Hindlimb muscle (tissue), 1 donor: Measurements from ENCODE around the gene POLE4. TPM values are rescaled to one million over a fixed set of nuclear protein-coding genes. Genes with fewer than 3 reads are reported as not detected.

Experiments
- DNase-seq: peaks from one replicate; pipeline ENCODE4 v3.0.0-alpha.2; 2013
- polyA plus RNA-seq: library from polyadenylated mRNA; unstranded; fragments of 120-200 nt; gene quantifications from one replicate; pipeline ENCODE4 v1.2.1, GENCODE V29; 2013; ENCODE audit not compliant: insufficient read length

POLE4 gene
- polyA plus RNA-seq: 87.1 TPM

GRCh38 chr2:74958274-74959105 is at the start of gene POLE4:
TSS of gene POLE4 (plus strand) at chr2:74958643. CDS start at chr2:74958680, 37 bp downstream.
- DNase-seq: peak; percentile 94

DNA sequence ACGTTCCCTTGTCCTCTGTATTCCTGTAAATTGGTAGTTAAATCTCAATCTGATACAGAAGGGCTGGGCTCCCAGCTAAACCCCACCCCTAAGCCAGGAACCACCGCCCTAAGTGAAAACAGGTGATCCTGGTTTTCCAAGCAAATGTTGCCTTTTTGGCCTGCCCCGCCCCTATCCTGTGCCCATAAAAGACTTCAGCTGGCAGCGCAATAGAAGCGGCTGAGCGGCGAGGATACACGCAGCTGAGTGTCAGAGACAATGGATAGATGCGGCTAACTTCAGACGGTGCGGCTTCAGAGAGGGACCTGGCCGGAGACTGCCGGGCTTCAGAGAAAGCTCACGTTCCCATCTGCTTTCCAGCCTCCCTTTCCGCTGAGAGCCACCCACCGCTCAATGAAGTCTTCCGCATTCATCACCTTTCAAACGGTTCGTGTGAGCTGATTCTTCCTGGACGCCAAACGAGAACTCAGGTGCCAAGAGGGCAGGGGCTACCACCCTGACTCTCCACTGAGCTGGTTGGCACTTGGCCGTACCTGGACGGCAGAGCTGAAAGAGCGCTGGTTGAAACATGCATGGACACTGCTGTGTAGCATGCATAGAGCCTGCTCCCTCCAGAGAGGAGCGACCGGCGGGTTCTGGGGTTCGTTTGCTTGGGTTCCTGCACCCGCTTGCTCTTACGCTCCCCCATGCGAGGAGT is 49.5 kb upstream of the POLE4 start:
- no peak for DNase-seq

- no peak for DNase-seq
Observed at GRCh38 chr2:74910245-74910644, 48.2 kb upstream of the POLE4 start.

GRCh38 chr2:74911061-74911460 is 47.4 kb upstream of the POLE4 start:
- DNase-seq: no peak

GRCh38 chr2:74915743-74916142 is 42.7 kb upstream of the POLE4 start:
- DNase-seq: no peak

GRCh38 chr2:74916394-74916793 is 42.0 kb upstream of the POLE4 start:
- DNase-seq: no peak

GRCh38 chr2:74917702-74918619 is 40.5 kb upstream of the POLE4 start:
- DNase-seq: no peak

GRCh38 chr2:74919827-74920226 is 38.6 kb upstream of the POLE4 start:
- peak; percentile 50 for DNase-seq

- DNase-seq: no peak
Observed at GRCh38 chr2:74921236-74921736, 37.2 kb upstream of the POLE4 start.

GRCh38 chr2:74922592-74923227 is 35.7 kb upstream of the POLE4 start:
- no peak for DNase-seq

DNA sequence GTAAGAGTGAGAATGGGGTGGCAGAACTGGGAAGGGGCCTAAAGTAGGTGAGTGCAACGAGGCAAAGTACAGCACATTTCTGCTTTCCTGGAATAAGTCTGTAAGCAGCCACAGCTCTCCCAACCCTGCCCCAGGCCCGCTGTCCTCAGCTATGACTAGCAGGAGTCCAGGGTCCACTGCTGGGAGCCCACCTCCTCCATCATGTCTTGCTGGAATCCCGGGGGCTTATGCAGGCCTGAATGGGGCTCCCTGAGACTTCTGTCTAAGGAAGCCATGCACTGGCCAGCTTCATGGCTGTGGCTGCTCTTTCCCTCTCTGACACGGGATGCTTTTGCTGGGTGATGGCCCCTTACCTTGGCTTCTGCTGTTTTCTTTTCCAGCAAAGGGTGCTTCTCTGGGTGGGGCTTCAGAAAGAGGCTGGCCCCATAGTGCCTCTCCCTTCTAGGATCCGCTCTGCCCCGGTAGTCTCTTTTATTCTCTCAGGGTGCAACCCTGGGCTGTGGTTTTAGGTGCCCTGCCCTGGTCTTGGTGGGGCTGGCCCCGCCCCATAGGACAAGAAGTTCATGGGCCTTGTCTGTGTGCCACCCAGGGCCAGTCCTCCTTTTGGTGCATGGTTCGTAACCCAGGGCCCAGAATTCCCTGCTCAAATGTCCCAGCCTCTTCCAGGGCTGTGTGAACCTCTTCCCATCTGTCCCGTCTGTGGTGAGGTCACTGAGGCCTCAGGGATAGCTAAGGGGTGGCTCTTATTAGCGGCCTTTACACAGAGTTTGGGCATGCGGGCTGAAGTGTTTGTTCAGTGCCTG is 33.8 kb upstream of the POLE4 start:
- DNase-seq: no peak

DNA sequence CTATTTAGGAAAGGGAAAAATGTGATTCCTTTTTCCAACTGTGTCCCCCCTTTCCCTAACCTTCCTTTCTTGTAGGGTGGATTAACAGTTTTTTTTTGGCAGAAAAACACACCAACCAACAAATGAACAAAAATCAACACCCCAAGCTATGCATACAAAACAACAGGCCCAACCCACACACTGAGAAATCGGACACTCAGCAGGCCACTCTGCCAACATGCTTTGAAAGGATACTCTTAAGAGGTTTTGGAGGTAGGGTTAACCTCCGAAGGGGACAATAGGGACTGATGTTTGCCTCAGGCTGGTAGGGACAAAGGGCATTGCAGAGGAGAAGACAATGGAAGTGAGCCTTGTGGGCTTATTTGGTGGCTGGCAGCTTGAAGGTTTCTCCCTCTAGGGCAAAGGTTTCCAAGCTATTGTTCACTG is 33.1 kb upstream of the POLE4 start:
- no peak for DNase-seq

GRCh38 chr2:74927621-74928020 is 30.8 kb upstream of the POLE4 start:
- DNase-seq: no peak

DNA sequence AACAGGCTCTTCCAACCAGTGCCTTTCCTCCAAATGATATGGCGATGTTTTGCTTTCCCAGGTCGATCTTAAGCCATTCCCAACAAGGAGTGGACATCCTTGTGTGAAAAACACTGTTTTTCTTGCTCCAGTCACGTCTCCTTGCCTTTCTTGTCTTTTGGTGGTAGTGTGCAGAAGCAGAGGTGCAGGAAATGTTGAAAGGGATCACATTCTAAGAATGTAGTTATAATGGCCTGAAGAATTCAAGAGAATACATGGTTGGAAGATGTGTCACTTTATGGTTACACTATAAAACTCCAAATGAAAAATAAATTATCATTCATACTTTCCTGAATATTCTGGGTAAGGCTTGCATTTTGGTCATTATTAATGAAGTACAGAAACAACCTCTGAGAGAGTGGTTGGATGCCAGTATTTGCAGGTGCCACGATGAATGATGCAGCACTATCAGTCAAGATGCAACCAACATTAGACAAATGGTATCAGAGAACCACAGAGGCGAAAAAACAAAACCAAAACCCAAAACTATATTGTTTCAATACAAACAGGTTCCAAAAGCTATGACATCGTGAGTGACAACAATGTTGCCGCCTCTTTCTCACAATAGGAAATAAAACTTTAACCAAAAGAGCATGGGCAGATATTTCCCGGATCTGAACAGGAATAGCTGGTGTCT is 27.5 kb upstream of the POLE4 start:
- no peak for DNase-seq

GRCh38 chr2:74931940-74932339 is 26.5 kb upstream of the POLE4 start:
- no peak for DNase-seq

GRCh38 chr2:74935975-74936391 is 22.5 kb upstream of the POLE4 start:
- DNase-seq: no peak

GRCh38 chr2:74937221-74937880 is 21.1 kb upstream of the POLE4 start:
- DNase-seq: no peak

DNA sequence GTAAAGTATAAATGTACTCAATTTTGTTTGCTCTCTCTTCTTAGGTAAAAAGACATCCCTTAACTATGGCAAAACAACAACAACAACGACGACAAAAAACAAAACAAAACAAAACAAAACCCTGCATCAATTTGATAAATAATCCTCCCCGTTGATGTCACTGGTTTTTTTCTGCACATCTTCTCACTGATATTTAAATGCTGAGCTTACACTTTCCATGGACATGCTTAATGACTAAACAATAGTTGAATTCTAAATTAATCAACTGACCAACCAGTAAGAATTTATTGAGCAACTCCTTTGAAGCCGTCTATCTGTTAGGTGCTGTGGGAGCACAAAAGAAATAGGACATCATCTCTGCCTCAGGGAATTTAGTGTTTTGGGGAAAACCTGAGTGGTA is 20.2 kb upstream of the POLE4 start:
- DNase-seq: no peak

GRCh38 chr2:74939919-74940812 is 18.3 kb upstream of the POLE4 start:
- no peak for DNase-seq
